HL-60 (cell line): ENCODE data around the gene SNX25.
"Not testable (repeated sequence)": the region's sequence is repeated elsewhere in the genome, so short reads cannot be mapped to it uniquely, and the experiment has no call there.

Source experiments
- CTCF ChIP-seq: IDR thresholded peaks from one replicate; pipeline ENCODE4 v1.5.1; 2011; ENCODE audit warnings: low read length, control low read depth, inconsistent platforms; ENCODE audit not compliant: insufficient read depth
- TF ChIP-seq, protein P1 (sequence below): IDR thresholded peaks from 2 replicates; pipeline ENCODE4 v1.6.1; 2012; ENCODE audit warnings: low read depth; ENCODE audit not compliant: insufficient replicate concordance

DNA sequence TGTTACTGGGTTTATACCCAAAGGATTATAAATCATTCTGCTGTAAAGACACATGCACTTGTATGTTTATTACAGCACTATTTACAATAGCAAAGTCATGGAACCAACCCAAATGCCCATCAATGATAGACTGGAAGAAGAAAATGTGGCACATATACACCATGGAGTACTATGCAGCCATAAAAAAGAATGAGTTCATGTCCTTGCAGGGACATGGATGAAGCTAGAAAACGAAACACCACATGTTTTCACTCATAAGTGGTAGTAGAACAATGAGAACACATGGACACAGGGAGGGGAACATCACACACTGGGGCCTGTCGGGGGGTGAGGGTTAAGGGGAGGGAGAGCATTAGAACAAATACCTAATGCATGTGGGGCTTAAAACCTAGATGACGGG, 108.1 kb downstream of the SNX25 start:
- not testable (repeated sequence) for TF ChIP-seq CTCF
- TF ChIP-seq, protein P1, sequence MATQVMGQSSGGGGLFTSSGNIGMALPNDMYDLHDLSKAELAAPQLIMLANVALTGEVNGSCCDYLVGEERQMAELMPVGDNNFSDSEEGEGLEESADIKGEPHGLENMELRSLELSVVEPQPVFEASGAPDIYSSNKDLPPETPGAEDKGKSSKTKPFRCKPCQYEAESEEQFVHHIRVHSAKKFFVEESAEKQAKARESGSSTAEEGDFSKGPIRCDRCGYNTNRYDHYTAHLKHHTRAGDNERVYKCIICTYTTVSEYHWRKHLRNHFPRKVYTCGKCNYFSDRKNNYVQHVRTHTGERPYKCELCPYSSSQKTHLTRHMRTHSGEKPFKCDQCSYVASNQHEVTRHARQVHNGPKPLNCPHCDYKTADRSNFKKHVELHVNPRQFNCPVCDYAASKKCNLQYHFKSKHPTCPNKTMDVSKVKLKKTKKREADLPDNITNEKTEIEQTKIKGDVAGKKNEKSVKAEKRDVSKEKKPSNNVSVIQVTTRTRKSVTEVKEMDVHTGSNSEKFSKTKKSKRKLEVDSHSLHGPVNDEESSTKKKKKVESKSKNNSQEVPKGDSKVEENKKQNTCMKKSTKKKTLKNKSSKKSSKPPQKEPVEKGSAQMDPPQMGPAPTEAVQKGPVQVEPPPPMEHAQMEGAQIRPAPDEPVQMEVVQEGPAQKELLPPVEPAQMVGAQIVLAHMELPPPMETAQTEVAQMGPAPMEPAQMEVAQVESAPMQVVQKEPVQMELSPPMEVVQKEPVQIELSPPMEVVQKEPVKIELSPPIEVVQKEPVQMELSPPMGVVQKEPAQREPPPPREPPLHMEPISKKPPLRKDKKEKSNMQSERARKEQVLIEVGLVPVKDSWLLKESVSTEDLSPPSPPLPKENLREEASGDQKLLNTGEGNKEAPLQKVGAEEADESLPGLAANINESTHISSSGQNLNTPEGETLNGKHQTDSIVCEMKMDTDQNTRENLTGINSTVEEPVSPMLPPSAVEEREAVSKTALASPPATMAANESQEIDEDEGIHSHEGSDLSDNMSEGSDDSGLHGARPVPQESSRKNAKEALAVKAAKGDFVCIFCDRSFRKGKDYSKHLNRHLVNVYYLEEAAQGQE = not testable (repeated sequence)
